Measurements from ENCODE around the gene DSG1.

- TF ChIP-seq EZH2 (IDR thresholded peaks at IDR 0.05; ENCODE audit: insufficient read depth, poor library complexity, severe bottlenecking) (no peak), EZH2phosphoT487 (IDR thresholded peaks at IDR 0.05; ENCODE audit: insufficient read depth, low read depth) (no peak)
Observed at GRCh38 chr18:31399306-31400032, 81.5 kb downstream of the DSG1 start.
